AG09309 (cell line): ENCODE data around the gene SUFU.

Experiments
- DNase-seq: peaks from one replicate; pipeline ENCODE4 v3.0.0-alpha.2; 2010; ENCODE audit warnings: low read depth
- H3K4me3 ChIP-seq: 2 replicates; pipeline ENCODE4 v1.5.1; 2011; ENCODE audit warnings: mild to moderate bottlenecking, low read depth, low read length, moderate library complexity; ENCODE audit not compliant: control insufficient read depth
- TF ChIP-seq, protein P1 (sequence below): IDR thresholded peaks from 2 replicates; pipeline ENCODE4 v1.5.1; 2011; ENCODE audit warnings: mild to moderate bottlenecking, low read depth, low read length, inconsistent platforms; ENCODE audit not compliant: insufficient read depth, control insufficient read depth; ENCODE audit errors: missing control alignments

SUFU gene

DNA sequence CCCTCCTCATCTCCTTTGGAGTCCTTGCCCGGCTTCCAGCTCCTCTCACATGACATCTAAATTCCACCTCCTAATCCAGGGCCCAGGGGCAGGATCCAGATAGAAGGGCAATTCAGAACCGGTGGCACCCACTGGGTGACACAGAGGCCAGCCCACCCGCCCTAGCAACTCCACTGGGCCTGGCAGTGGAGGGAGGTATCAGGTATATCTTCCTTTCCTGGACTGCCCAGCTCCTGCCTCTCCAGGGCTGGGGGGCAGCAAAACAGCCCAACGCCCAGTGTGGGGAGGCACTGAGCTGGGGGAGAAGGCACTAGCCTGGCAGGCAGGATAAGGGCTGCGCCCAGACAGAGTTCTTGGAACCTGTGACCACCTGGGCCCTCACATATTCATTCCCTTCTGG lies 130.1 kb downstream of the SUFU start:
- no peak overlapping the region for H3K4me3 ChIP-seq
- no peak for DNase-seq
- TF ChIP-seq, protein P1, sequence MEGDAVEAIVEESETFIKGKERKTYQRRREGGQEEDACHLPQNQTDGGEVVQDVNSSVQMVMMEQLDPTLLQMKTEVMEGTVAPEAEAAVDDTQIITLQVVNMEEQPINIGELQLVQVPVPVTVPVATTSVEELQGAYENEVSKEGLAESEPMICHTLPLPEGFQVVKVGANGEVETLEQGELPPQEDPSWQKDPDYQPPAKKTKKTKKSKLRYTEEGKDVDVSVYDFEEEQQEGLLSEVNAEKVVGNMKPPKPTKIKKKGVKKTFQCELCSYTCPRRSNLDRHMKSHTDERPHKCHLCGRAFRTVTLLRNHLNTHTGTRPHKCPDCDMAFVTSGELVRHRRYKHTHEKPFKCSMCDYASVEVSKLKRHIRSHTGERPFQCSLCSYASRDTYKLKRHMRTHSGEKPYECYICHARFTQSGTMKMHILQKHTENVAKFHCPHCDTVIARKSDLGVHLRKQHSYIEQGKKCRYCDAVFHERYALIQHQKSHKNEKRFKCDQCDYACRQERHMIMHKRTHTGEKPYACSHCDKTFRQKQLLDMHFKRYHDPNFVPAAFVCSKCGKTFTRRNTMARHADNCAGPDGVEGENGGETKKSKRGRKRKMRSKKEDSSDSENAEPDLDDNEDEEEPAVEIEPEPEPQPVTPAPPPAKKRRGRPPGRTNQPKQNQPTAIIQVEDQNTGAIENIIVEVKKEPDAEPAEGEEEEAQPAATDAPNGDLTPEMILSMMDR: no peak

DNA sequence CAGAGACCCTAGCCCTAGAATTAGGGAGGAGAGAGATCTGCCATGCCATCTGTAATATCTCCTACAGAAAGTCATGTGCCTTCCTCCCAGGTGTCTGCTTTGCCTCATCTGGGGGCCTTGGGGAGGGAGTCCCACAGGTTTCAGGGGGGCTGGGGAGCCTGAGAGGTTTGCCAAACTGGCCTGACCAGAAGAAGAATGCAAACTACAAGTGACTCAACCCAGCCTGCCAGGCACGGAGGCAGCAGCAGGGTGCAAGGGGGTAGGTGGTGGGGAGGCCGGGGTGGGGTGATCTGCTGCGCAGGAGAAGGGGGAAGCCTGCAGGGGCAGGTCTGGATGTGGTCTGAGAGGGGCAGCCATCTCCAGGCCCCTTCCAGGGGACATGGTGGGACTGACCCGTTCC lies 130.9 kb downstream of the SUFU start:
- no peak for DNase-seq
- no peak overlapping the region for H3K4me3 ChIP-seq
- TF ChIP-seq, protein P1: no peak

DNA sequence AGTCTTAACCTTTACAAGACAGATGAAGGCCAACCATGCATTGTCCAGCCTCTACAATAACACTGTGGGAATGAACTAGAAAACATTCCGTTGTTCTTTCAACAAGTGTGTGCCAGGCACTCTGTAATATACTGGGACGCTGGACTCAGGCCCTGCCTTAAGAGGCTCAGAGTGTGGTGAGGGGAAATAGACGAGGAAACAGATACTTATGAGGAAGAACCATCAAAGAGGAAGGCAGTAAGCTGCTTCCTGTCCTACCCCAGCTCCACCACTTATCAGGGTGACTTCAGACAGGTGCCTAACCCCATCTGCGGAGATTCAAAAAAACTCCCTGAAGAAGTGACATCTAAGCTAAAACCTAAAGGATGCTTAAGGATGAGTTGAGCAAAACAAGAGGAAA lies 131.6 kb downstream of the SUFU start:
- TF ChIP-seq, protein P1: no peak

DNA sequence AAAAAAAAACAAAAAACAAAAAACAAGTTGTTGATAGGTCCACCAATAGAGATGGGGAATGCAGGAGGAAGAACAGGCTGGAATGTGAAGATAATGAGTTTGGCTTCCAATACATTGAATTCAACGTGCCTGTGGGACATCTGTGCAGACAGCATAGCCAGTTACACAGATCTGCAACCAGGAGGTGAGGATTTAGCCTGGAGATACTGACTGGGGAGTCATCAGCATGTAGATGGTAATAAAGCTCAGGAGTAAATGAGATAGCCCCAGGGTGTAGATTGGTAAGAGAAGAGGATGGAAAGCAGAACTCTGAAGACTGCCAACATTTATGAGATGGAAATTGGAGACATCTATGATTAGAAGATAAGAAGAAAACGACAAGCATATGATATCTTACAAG lies 135.8 kb downstream of the SUFU start:
- no peak for DNase-seq

More for the DNA sequence above, 131.6 kb downstream of the SUFU start:
- H3K4me3 ChIP-seq: no peak overlapping the region
- DNase-seq: no peak

DNA sequence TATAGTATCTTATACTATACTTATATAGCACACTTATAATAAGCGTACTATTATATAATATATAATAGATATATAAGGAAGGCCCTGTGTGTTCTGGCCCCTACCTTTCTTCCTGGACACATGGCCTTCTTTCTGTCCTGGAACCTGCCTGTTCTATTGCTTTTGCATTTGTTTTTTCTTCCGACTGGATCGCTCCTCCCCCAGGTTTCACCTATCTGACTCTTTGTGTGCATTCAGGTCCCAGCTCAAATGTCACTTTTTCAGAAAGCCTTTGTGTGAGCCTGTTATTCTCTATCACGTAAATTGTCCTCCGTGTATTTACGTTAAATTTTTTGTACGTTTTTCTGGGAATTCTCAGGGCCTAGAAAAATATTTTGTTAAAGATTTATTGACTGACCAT lies 137.6 kb downstream of the SUFU start:
- no peak for DNase-seq
- TF ChIP-seq, protein P1: no peak
- no peak overlapping the region; the same call in 1 of the 2 replicates for H3K4me3 ChIP-seq

More for the DNA sequence above, 135.8 kb downstream of the SUFU start:
- TF ChIP-seq, protein P1: no peak
- no peak overlapping the region for H3K4me3 ChIP-seq

DNA sequence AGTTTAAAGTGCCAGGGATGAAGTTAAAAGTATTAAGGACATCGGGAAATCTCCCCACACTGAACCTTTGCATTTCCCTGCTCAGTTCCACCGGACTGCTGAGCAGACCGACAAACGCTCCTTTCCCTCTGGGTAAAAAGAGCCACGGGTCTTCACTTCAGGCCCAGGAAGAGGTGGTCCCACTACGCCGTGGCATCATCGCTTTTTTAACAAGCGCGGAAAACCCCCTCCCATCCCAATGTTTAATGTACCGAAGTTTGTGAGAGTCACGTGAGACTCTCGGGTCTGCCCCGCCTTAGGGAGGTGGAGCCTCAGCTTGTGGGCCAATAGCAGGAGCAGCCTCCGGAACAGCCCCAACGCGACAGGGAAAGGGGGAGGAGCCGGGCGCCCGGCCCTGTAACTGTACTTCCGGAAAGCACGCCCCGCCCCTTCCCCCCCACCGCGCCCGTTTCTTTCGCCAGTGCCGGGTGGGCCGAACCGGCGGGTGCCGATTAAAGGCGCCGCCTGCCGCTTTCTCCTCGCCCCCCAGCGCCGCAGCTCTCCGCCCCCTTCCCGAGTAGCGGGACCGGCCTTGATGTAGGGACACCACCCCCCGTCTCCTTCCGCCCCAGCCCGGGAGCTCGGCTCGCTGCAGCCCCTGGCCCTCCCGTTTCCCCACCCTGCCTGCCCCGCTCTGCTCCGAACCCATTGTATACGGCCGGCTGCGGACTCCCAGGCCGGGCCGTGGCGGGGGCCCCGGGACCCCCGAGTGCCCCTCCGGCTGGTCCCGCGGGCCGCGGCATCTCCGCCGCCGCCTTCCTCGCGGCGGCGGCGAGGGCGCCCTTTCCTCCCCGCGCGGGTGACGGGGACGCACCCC lies 138.3 kb downstream of the SUFU start:
- TF ChIP-seq, protein P1: no peak
- peak; percentile 82 for DNase-seq
- H3K4me3 ChIP-seq: peak overlapping the region; percentile 83
